Activated CD4-positive, alpha-beta T cell treated with anti-CD3 and anti-CD28 coated beads for 36 hours (primary cell): ENCODE data around the gene GNE. TPM values are rescaled to one million over a fixed set of nuclear protein-coding genes. Genes with fewer than 3 reads are reported as not detected.
A peak's percentile ranks its signal among the peaks of the same experiment; 100 is the strongest.

Experiments
- ATAC-seq: fragments of 200-7000 bp; cut with Tn5 transposase; one replicate; pipeline ENCODE4 v1.10.0; 2021; ENCODE audit warnings: mild to moderate bottlenecking, moderate library complexity
- CTCF ChIA-PET: fragments of 350-600 bp; sonication (Branson Sonifier 250); formaldehyde crosslinking; loops from one replicate; lab custom pipeline; 2021; ENCODE audit warnings: antibody characterized with exemption; lab: Charles Lee
- POLR2A ChIA-PET: fragments of 350-600 bp; sonication (Branson Sonifier 250); formaldehyde crosslinking; loops from one replicate; lab custom pipeline; 2021; ENCODE audit warnings: antibody characterized with exemption, inconsistent platforms; lab: Charles Lee
- DNase-seq: peaks from one replicate; pipeline ENCODE4 v3.0.0-alpha.2; 2020
- H3K27ac Mint-ChIP-seq: one replicate; pipeline ENCODE4 v1.8.0; 2021; ENCODE audit warnings: mixed read lengths
- H3K27me3 Mint-ChIP-seq: one replicate; pipeline ENCODE4 v1.8.0; 2021; ENCODE audit warnings: mixed read lengths
- H3K36me3 Mint-ChIP-seq: one replicate; pipeline ENCODE4 v1.8.0; 2021; ENCODE audit warnings: low read depth, mixed read lengths
- H3K4me1 Mint-ChIP-seq: one replicate; pipeline ENCODE4 v1.8.0; 2021; ENCODE audit warnings: mixed read lengths
- H3K4me3 Mint-ChIP-seq: one replicate; pipeline ENCODE4 v1.8.0; 2021; ENCODE audit warnings: mild to moderate bottlenecking, moderate library complexity, mixed read lengths
- H3K9me3 Mint-ChIP-seq: one replicate; pipeline ENCODE4 v1.8.0; 2021; ENCODE audit warnings: low read depth, mixed read lengths
- intact Hi-C, 2 experiments: fragments of 100-400 bp; cut with DNase I in 1 of 2; cut with micrococcal nuclease in 1 of 2; formaldehyde crosslinking; loops; one replicate each; pipeline versions ENCODE4 v1.14.2 to v1.15.1; 2022 to 2024; cut with DNase I, micrococcal nuclease
- total RNA-seq, 2 experiments: library from RNA; stranded (reverse); gene quantifications; one replicate each; pipeline ENCODE4 v1.2.3, GENCODE V29; 2021

Gene GNE
- total RNA-seq, 2 experiments from 2014 or later: 17.0 to 19.0 TPM

DNA sequence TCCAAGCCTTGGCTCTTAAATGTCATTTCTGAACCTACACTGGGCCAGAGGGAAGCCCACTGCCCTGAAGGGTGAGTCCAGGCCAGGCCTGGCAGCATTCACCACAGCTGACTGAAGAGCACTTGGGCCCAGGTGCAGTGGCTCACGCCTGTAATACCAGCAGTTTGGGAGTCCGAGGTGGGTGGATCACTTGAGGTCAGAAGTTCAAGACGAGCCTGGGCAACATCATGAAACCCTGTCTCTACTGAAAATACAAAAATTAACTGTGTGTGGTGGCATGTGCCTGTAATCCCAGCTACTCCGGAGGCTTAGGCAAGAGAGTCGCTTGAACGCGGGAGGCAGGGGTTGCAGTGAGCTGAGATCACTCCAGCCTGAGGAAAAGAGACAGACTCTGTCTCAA is 84.0 kb downstream of the GNE start:
- Mint-ChIP-seq H3K27me3 (no peaks in the 10 kb centered on the region), H3K27ac (no peak overlapping the region), H3K4me3 (no peak overlapping the region), H3K36me3 (no peaks in the 10 kb centered on the region), H3K9me3 (no peaks in the 10 kb centered on the region), H3K4me1 (no peaks in the 10 kb centered on the region)
- ChIA-PET CTCF (interaction anchor here (0.6 to 1.6 kb wide), 3 partner anchors 16 to 1603 kb away, joined by 3 read pairs; partner anchors contain the start of gene CLTA), POLR2A (no interaction called here)
- intact Hi-C loops: no loop called here
- ATAC-seq (no peak), DNase-seq (no peak)

DNA sequence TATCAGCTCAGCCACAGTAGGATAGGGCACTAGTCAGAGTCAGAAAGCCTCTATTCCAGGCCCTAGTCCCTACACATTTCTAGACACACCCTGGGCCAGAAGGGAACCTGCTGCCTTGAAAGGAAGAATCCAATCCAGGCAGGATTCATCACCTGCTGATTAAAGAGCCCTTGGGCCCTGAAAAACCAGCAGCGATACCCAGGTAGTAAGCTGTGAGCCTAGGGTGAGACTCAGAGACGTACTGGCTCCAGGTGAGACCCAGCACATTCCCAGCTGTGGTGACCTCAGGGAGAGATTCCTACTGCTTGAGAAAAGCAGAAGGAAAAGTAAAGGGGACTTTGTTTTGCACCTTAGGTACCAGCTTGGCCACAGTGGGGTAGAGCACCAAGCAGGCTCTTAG is 84.4 kb downstream of the GNE start:
- ATAC-seq (no peak), DNase-seq (no peak)
- Mint-ChIP-seq H3K4me3 (no peak overlapping the region), H3K27ac (no peak overlapping the region), H3K27me3 (no peaks in the 10 kb centered on the region), H3K4me1 (no peaks in the 10 kb centered on the region), H3K36me3 (no peaks in the 10 kb centered on the region), H3K9me3 (no peaks in the 10 kb centered on the region)
- ChIA-PET POLR2A (no interaction called here), CTCF (interaction anchor here (0.6 to 1.5 kb wide), 2 partner anchors 151 to 1602 kb away, joined by 3 read pairs; no protein-coding TSS in a partner anchor)
- intact Hi-C loops: no loop called here

DNA sequence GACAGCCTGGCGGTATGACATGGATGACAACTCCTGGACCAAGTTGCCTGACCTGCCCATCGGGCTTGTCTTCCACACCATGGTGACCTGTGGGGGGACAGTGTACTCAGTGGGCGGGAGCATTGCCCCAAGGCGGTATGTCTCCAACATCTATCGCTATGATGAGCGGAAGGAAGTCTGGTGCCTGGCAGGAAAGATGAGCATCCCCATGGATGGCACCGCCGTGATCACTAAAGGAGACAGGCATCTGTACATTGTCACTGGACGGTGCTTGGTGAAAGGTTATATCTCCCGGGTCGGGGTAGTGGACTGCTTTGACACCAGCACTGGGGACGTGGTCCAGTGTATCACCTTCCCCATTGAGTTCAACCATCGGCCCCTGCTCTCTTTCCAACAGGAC is 87.7 kb downstream of the GNE start:
- H3K27me3 Mint-ChIP-seq: no peaks in the 10 kb centered on the region
- intact Hi-C loops: no loop called here
- ChIA-PET CTCF (interaction anchor here (5.2 to 15.4 kb wide), 2 partner anchors 19 to 68 kb away, joined by 25 to 246 read pairs; partner anchors contain the start of gene CLTA), POLR2A (no interaction called here)
- DNase-seq: no peak
- H3K4me3 Mint-ChIP-seq: no peak overlapping the region
- H3K4me1 Mint-ChIP-seq: peaks cover 6% of the 10 kb centered on the region
- H3K27ac Mint-ChIP-seq: no peak overlapping the region
- ATAC-seq: no peak
- H3K9me3 Mint-ChIP-seq: no peaks in the 10 kb centered on the region
- H3K36me3 Mint-ChIP-seq: no peaks in the 10 kb centered on the region

DNA sequence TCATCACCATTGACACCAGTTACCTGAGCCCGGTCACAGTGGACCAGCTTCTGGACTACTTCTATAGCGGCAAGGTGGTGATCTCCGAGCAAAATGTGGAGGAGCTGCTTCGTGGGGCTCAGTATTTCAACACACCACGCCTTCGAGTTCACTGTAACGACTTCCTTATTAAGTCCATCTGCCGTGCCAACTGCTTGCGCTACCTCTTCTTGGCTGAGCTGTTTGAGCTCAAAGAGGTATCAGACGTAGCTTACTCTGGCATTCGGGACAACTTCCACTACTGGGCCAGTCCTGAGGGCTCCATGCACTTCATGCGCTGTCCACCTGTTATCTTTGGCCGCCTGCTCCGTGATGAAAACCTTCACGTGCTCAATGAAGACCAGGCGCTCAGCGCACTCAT is 88.5 kb downstream of the GNE start:
- no peaks in the 10 kb centered on the region for H3K36me3 Mint-ChIP-seq
- DNase-seq: no peak
- POLR2A ChIA-PET: no interaction called here
- ATAC-seq: no peak
- no peak overlapping the region for H3K4me3 Mint-ChIP-seq
- H3K27ac Mint-ChIP-seq: no peak overlapping the region
- CTCF ChIA-PET: interaction anchor here (5.2 to 15.4 kb wide), 2 partner anchors 20 to 67 kb away, joined by 25 to 246 read pairs; partner anchors contain the start of gene CLTA
- intact Hi-C loops: loop anchor here in 1 of 2 experiments (5.0 kb wide), 1 partner anchor 132 kb away; the partner anchor contains the start of gene RECK
- H3K27me3 Mint-ChIP-seq: no peaks in the 10 kb centered on the region
- peaks cover 6% of the 10 kb centered on the region for H3K4me1 Mint-ChIP-seq
- no peaks in the 10 kb centered on the region for H3K9me3 Mint-ChIP-seq

DNA sequence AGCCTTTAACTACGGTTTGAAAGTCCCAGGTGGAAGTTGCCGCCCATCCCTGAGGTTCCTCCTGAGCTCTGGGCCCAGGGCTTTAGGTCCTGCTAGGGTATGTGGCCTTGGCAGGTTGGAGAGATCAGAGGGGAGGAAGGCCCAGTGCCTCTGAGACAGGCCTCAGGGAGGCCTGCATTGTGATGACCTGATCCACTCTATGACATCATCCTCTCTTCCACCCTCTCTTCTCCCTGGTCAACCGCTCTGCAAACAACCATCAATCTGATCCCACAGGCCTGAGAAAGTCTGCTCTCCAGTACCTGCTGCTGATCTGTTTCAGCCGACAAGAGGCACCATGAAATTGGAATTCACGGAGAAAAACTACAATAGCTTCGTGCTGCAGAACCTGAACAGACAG is 89.1 kb downstream of the GNE start, which contains the start of gene CCIN:
Gene CCIN, plus strand, starts transcription at position 223 of the 400 bp plus-strand sequence. Its CDS starts 115 bp downstream, at position 338.
- Mint-ChIP-seq H3K9me3 (no peaks in the 10 kb centered on the region), H3K4me3 (no peak within 1 kb of the TSS), H3K36me3 (no peaks in the 10 kb centered on the region), H3K27me3 (no peaks in the 10 kb centered on the region), H3K4me1 (peaks cover 6% of the 10 kb centered on the region), H3K27ac (no peak within 1 kb of the TSS)
- CTCF ChIA-PET: interaction anchor here (0.6 to 15.4 kb wide), 5 partner anchors 21 to 104 kb away, joined by 3 to 246 read pairs (median 3); partner anchors contain the start of genes CLTA and GLIPR2
- ATAC-seq: no peak
- intact Hi-C loops: loop anchor here in 1 of 2 experiments (5.0 kb wide), 1 partner anchor 132 kb away; the partner anchor contains the start of gene RECK
- POLR2A ChIA-PET: no interaction called here
- no peak for DNase-seq

DNA sequence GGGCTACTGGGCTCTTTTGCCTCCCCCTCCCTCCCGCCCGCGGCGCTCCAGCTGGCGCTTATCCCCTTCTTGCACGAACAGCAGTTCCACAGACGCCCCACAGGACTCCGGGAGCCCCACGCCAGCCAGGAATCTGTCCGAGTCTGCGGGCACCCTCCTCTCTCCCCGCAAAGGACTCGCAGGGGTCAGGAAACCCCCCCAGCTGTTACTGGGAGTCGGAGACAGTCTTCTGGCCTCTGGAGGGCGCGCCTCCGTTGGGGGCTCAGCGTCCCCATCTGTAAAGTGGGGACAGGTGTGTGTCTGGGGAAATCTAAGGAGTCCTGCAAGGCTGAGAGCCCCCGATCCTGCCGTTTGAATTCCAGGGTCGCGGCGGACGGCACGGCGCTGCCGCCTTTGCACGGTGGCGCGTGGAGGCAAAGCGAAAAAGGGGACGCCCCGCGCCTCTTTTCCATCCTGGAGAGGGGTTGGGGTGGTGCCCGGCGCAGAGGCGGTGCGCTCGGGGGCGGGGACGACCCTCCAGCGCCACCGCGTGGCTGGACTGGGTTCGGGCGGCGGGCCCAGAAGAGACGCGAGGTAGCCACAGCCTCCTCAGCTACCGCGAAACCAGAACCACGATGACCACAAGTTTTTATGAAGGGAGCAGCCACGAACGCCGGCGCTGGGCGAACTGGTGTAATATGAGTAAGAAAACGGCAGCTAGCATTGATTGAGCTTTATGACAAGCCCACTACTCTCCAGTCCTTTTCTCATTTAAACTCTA is 91.9 kb downstream of the GNE start:
- DNase-seq (peak; percentile 90), ATAC-seq (peak; percentile 97)
- Mint-ChIP-seq H3K27me3 (no peaks in the 10 kb centered on the region), H3K4me1 (peaks cover 6% of the 10 kb centered on the region), H3K4me3 (peak overlapping the region; percentile 69), H3K36me3 (no peaks in the 10 kb centered on the region), H3K9me3 (no peaks in the 10 kb centered on the region), H3K27ac (peak overlapping the region; percentile 31)
- intact Hi-C loops: loop anchor here (1.0 to 5.0 kb wide), 8 partner anchors 29 to 212 kb away; partner anchors contain the start of genes GLIPR2 (in 1 of the 2) and RECK (in 1 of the 2)
- CTCF ChIA-PET: interaction anchor here (0.5 to 15.4 kb wide), 34 partner anchors 9 to 272 kb away, joined by 3 to 246 read pairs (median 4); partner anchors contain the start of genes CLTA and GLIPR2
- POLR2A ChIA-PET: interaction anchor here (0.6 to 1.1 kb wide), 2 partner anchors 24 to 242 kb away, joined by 3 read pairs; partner anchors contain the start of gene CLTA

DNA sequence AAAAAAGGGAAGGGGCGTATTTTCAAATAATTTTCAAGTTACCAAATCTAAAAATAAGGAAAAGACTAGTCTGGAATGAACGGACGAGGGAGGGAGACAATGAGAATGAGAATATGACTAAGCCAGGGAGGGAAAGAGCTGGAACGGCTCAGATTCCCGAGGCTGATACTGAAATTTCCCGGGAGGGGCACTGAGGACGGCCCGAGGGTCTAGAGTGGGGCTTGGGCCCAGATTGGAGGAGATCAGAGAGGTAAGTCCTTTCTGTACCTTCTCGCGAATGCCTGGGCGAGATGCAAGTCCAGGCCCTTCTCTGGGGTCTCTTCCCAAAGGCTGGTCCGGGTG is 92.5 kb downstream of the GNE start:
- no peak overlapping the region for H3K4me3 Mint-ChIP-seq
- H3K9me3 Mint-ChIP-seq: no peaks in the 10 kb centered on the region
- no peak overlapping the region for H3K27ac Mint-ChIP-seq
- H3K36me3 Mint-ChIP-seq: no peaks in the 10 kb centered on the region
- no peak for ATAC-seq
- CTCF ChIA-PET: interaction anchor here (0.7 to 15.4 kb wide), 15 partner anchors 10 to 271 kb away, joined by 3 to 246 read pairs (median 5); partner anchors contain the start of genes CLTA and GLIPR2
- no peak for DNase-seq
- H3K4me1 Mint-ChIP-seq: peaks cover 6% of the 10 kb centered on the region
- no peaks in the 10 kb centered on the region for H3K27me3 Mint-ChIP-seq
- intact Hi-C loops: loop anchor here (1.0 to 5.0 kb wide), 8 partner anchors 28 to 211 kb away; partner anchors contain the start of genes GLIPR2 (in 1 of the 2) and RECK (in 1 of the 2)
- POLR2A ChIA-PET: no interaction called here

DNA sequence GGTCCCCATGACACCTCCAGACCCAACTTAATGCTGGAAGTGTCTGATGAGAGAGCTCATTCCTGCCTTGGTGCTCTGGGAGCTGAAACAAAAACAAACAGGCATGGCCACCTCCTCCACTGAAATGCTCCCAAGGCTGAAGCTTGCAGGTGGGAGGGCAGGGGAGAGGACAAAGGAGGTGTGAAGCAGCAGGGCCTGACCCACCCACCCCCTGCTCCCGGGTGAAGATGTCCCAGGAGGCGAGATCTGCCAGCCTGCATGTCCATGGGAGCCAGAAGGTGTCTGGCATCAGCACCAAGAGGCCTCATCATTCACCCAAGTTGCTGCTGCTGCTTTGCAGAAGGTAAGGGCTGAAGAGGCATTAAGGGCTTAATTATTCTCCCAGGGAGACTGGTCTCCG is 93.3 kb downstream of the GNE start:
- Mint-ChIP-seq H3K9me3 (no peaks in the 10 kb centered on the region), H3K4me3 (no peak overlapping the region), H3K27ac (no peak overlapping the region), H3K4me1 (peaks cover 6% of the 10 kb centered on the region), H3K36me3 (no peaks in the 10 kb centered on the region), H3K27me3 (no peaks in the 10 kb centered on the region)
- ChIA-PET CTCF (interaction anchor here (0.5 to 15.4 kb wide), 15 partner anchors 8 to 1445 kb away, joined by 3 to 246 read pairs (median 5); partner anchors contain the start of genes CLTA and GLIPR2), POLR2A (no interaction called here)
- ATAC-seq: no peak
- intact Hi-C loops: loop anchor here in 1 of 2 experiments (5.0 kb wide), 1 partner anchor 128 kb away; the partner anchor contains the start of gene RECK
- no peak for DNase-seq

Other genes starting within 250 kb of the GNE start
- gene RECK, start 221.5 kb downstream of the GNE start, total RNA-seq: 1 to 10 TPM; 5.0 to 5.6 TPM
- 10 to 100 TPM; 13.7 to 18.4 TPM for gene GLIPR2, start 121.7 kb downstream of the GNE start, total RNA-seq
- gene CCIN, start 89.1 kb downstream of the GNE start, total RNA-seq: not detected
- 100 to 1,000 TPM; 123 to 133 TPM for gene CLTA, start 67.5 kb downstream of the GNE start, total RNA-seq
- 10 to 100 TPM; 26.7 to 40.0 TPM for gene RNF38, start 141.8 kb upstream of the GNE start, total RNA-seq